HG02970 (cell line): ENCODE results near the gene ADGRD1.

Source experiments
- ATAC-seq: cut with Tn5 transposase; IDR thresholded peaks from one replicate; pipeline ENCODE4 v1.9.1; 2021; ENCODE audit warnings: mild to moderate bottlenecking, moderate library complexity, moderate number of reproducible peaks; ENCODE audit not compliant: unreplicated experiment, low FRiP score

The ADGRD1 gene

GRCh38 chr12:131018019-131018620 lies 64.4 kb downstream of the ADGRD1 start:
- no peak for ATAC-seq

GRCh38 chr12:131018808-131019397 lies 65.2 kb downstream of the ADGRD1 start:
- no peak for ATAC-seq

GRCh38 chr12:131020326-131021153 lies 66.8 kb downstream of the ADGRD1 start:
- ATAC-seq: no peak

GRCh38 chr12:131021154-131021541 lies 67.4 kb downstream of the ADGRD1 start:
- ATAC-seq: no peak

- ATAC-seq: no peak
These were observed 70.3 kb downstream of the ADGRD1 start for GRCh38 chr12:131024026-131024425.

- ATAC-seq: no peak
These were observed 71.0 kb downstream of the ADGRD1 start for GRCh38 chr12:131024721-131025120.

GRCh38 chr12:131025234-131025633 lies 71.5 kb downstream of the ADGRD1 start:
- no peak for ATAC-seq

GRCh38 chr12:131025939-131026702 lies 72.4 kb downstream of the ADGRD1 start:
- ATAC-seq: no peak

GRCh38 chr12:131026754-131027153 lies 73.0 kb downstream of the ADGRD1 start:
- ATAC-seq: no peak

- ATAC-seq: no peak
These were observed 73.6 kb downstream of the ADGRD1 start for GRCh38 chr12:131027264-131027663.

- no peak for ATAC-seq
These were observed 74.3 kb downstream of the ADGRD1 start for GRCh38 chr12:131027876-131028586.

- ATAC-seq: no peak
These were observed 75.1 kb downstream of the ADGRD1 start for GRCh38 chr12:131028587-131029338.

- ATAC-seq: no peak
These were observed 77.0 kb downstream of the ADGRD1 start for GRCh38 chr12:131030472-131031328.

- ATAC-seq: no peak
These were observed 78.5 kb downstream of the ADGRD1 start for GRCh38 chr12:131032082-131032750.

- ATAC-seq: no peak
These were observed 79.8 kb downstream of the ADGRD1 start for GRCh38 chr12:131033486-131033885.

GRCh38 chr12:131033886-131034482 lies 80.3 kb downstream of the ADGRD1 start:
- ATAC-seq: no peak

- no peak for ATAC-seq
These were observed 81.0 kb downstream of the ADGRD1 start for GRCh38 chr12:131034631-131035244.
